Nephron progenitor cell (in vitro differentiated cells): ENCODE measurements around the gene ARID1B.

ENCODE experiments used
- DNase-seq: peaks from one replicate; pipeline ENCODE4 v3.0.0; 2021
- H3K27ac Mint-ChIP-seq: 2 replicates; pipeline ENCODE4 v1.8.0; 2021; ENCODE audit warnings: mild to moderate bottlenecking, moderate library complexity, mixed read lengths
- H3K27me3 Mint-ChIP-seq: 2 replicates; pipeline ENCODE4 v1.8.0; 2021; ENCODE audit warnings: mild to moderate bottlenecking, low read depth, mixed read lengths; ENCODE audit not compliant: poor library complexity
- H3K36me3 Mint-ChIP-seq: 2 replicates; pipeline ENCODE4 v1.8.0; 2021; ENCODE audit warnings: low read depth, mixed read lengths
- H3K4me1 Mint-ChIP-seq: 2 replicates; pipeline ENCODE4 v1.8.0; 2021; ENCODE audit warnings: mixed read lengths
- H3K4me3 Mint-ChIP-seq: 2 replicates; pipeline ENCODE4 v1.8.0; 2021; ENCODE audit warnings: mild to moderate bottlenecking, moderate library complexity, mixed read lengths
- H3K9me3 Mint-ChIP-seq: 2 replicates; pipeline ENCODE4 v1.8.0; 2021; ENCODE audit warnings: mild to moderate bottlenecking, moderate library complexity, mixed read lengths
- TF ChIP-seq, protein P1 (sequence below): fragments of 200-600 bp; sonication (generic); IDR thresholded peaks from 2 replicates; pipeline ENCODE4 v1.5.0; 2021; ENCODE audit warnings: antibody characterized with exemption

ARID1B gene

DNA sequence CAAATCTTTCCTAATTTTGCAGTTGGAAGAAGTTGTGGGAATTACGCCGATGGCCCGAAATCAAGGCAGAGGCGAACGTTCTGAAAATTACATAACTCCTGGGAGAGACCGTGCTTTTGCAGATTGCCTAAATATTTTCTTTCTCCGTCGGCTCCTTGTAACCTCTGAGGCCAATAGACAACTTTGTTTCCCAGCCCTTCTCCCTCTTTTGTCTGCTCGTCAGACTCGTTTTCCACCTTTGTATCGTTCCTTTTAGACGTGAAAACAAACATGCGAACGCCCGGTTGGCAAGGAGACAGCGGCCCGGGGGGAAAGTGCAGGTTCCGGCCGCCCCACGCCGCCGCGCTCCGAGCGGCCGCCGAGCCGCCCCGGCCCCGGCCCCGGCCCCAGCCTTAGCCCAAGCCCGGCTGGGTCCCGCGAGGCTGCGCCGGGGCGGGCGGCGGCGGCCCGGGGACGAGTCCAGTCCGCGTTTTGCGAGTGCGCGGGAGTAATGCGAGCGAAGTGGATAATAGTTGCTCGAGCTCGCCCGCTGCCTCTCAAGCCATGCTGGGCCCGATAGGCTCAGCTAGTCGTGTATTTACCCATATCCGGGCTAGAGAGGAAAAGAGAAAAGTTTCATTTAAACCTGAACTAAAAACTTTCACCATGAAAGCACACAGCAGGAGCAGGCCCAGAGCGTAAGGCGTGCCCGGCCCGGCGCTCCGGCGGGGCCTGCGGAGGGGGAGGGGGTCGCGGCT lies at the start of gene ARID1B:
ARID1B (plus strand) TSS at position 539 of the 737 bp plus-strand sequence. CDS start 303 bp downstream, outside the sequence.
- H3K4me1 Mint-ChIP-seq, result peaks cover 61% of the 10 kb centered on the region
- H3K27me3 Mint-ChIP-seq, result peaks cover 14% of the 10 kb centered on the region
- TF ChIP-seq, protein P1, sequence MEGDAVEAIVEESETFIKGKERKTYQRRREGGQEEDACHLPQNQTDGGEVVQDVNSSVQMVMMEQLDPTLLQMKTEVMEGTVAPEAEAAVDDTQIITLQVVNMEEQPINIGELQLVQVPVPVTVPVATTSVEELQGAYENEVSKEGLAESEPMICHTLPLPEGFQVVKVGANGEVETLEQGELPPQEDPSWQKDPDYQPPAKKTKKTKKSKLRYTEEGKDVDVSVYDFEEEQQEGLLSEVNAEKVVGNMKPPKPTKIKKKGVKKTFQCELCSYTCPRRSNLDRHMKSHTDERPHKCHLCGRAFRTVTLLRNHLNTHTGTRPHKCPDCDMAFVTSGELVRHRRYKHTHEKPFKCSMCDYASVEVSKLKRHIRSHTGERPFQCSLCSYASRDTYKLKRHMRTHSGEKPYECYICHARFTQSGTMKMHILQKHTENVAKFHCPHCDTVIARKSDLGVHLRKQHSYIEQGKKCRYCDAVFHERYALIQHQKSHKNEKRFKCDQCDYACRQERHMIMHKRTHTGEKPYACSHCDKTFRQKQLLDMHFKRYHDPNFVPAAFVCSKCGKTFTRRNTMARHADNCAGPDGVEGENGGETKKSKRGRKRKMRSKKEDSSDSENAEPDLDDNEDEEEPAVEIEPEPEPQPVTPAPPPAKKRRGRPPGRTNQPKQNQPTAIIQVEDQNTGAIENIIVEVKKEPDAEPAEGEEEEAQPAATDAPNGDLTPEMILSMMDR, result no peak
- H3K36me3 Mint-ChIP-seq, result no peaks in the 10 kb centered on the region
- peak; percentile 82 for DNase-seq
- H3K4me3 Mint-ChIP-seq, result peak within 1 kb of the TSS; percentile 93
- peak within 1 kb of the TSS; percentile 99 for H3K27ac Mint-ChIP-seq
- no peaks in the 10 kb centered on the region for H3K9me3 Mint-ChIP-seq

DNA sequence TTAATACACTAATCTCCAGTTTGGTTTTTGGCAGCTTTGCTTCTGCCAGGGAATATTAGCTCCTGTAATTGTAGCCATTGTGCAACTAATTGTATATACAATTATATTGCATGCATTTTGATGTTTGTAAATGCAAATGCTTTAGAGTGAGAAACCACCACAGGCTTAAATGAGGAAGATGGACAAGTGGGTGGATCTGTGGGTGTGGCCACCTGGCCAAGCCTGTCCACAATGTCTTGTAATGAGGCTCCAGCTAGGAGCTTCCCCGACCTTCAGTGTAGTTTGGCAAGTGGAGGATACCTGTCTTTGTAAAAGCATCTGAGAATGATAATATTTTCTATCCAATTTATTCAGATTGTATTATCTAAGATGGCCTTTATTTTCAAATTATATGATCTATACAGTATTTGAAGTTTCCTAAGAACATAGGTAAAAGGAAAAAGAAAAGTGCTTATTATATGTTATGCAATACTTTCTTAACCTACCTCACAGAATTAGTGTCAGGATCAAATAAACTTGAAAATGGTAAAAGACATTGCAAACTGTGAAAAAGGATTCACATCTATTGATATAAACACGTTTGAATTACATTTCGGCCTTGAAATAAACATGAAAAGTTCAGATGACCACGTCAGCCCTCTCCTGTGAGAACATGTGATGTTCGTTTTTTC lies 49.3 kb upstream of the ARID1B start:
- Mint-ChIP-seq H3K36me3 (no peaks in the 10 kb centered on the region), H3K27me3 (peaks cover 7% of the 10 kb centered on the region), H3K4me3 (no peak overlapping the region), H3K4me1 (no peaks in the 10 kb centered on the region), H3K27ac (no peak overlapping the region), H3K9me3 (peaks cover 7% of the 10 kb centered on the region)
- DNase-seq, result no peak
- TF ChIP-seq, protein P1, result no peak

DNA sequence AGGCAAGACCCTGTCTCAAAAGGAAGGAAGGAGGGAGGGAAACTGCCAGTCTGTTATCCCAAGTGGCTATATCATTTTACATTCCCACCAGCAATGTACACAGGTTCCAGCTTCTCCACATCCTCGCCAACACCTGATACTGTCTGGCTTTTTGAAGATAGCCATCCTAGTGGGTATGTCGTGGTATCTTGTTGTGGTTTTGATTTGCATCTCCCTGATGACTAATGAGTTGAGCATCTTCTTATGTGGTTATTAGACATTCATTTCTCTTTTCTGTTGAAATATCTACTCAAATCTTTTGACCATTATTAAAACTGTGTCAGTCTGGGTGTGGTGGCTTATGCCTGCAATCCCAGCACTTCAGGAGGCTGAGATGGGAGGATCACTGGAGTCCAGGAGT lies 47.9 kb upstream of the ARID1B start:
- DNase-seq, result no peak
- Mint-ChIP-seq H3K4me1 (no peaks in the 10 kb centered on the region), H3K36me3 (no peaks in the 10 kb centered on the region), H3K9me3 (no peaks in the 10 kb centered on the region), H3K27ac (no peak overlapping the region), H3K4me3 (no peak overlapping the region), H3K27me3 (peaks cover 12% of the 10 kb centered on the region)
- TF ChIP-seq, protein P1, result no peak

DNA sequence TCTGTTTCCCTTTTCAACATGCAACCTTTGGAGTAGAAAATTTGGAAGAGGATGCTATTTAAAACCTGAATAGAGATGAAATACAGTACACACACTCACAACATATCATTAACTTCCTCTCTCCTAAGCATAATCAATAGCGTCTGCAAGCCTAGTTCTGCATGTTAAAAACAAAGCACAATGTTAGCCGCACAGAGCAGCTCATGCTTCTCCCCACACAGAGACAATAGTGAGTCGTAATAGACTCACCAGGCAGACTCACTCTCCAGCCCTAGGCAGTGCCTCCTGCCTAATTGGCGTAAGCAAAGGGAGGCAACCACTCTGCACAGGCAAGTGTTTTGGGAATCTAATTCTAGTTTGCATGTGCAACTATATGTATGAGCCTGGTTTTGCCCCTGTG lies 45.8 kb upstream of the ARID1B start:
- Mint-ChIP-seq H3K4me3 (no peak overlapping the region), H3K9me3 (no peaks in the 10 kb centered on the region), H3K27me3 (peaks cover 12% of the 10 kb centered on the region), H3K4me1 (no peaks in the 10 kb centered on the region), H3K36me3 (no peaks in the 10 kb centered on the region), H3K27ac (no peak overlapping the region)
- DNase-seq, result no peak
- TF ChIP-seq, protein P1, result no peak

DNA sequence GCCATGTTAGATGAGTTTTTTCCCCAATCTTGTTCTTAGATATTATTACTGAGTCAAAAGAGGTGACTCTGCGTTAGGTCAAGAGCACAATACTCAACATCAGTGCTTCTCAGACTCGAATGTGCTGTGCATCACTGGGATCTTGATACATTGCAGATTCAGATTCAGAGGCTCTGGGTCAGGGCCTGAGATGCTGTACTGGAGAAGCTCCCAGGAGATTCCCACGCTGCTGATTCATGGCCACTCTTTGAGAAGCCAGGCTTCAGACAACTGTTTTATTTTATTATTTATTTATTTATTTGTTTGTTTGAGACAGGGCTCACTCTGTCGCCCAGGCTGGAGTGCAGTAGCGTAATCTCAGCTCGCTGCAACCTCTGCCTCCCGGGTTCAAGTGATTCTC lies 41.4 kb upstream of the ARID1B start:
- TF ChIP-seq, protein P1, result no peak
- Mint-ChIP-seq H3K9me3 (peaks cover 15% of the 10 kb centered on the region), H3K4me3 (no peak overlapping the region), H3K27ac (no peak overlapping the region), H3K36me3 (no peaks in the 10 kb centered on the region), H3K27me3 (peaks cover 7% of the 10 kb centered on the region), H3K4me1 (no peaks in the 10 kb centered on the region)
- no peak for DNase-seq
